Fibroblast of lung (primary cell): ENCODE results near the gene SPATS2L. TPM values are rescaled to one million over a fixed set of nuclear protein-coding genes. Genes with fewer than 3 reads are reported as not detected.

Source experiments
- DNase-seq, 2 donors: peaks; one replicate each; pipeline versions ENCODE4 v3.0.0 to v3.0.0-alpha.2; 2010; ENCODE audit warnings: low read depth in 2 of 2
- H2AFZ ChIP-seq: 2 replicates; pipeline ENCODE4 v1.5.1; 2012; ENCODE audit warnings: low read length, control low read depth, inconsistent platforms
- H3K27ac ChIP-seq: 2 replicates; pipeline ENCODE4 v1.5.1; 2011; ENCODE audit warnings: low read length, control low read depth; ENCODE audit not compliant: insufficient read depth
- H3K27me3 ChIP-seq: 2 replicates; pipeline ENCODE4 v1.5.1; 2011; ENCODE audit warnings: mild to moderate bottlenecking, low read length; ENCODE audit not compliant: control insufficient read depth, insufficient read depth
- H3K36me3 ChIP-seq: 2 replicates; pipeline ENCODE4 v1.5.1; 2011; ENCODE audit warnings: low read length; ENCODE audit not compliant: control insufficient read depth, insufficient read depth
- H3K4me1 ChIP-seq: 2 replicates; pipeline ENCODE4 v1.5.1; 2011; ENCODE audit warnings: low read length; ENCODE audit not compliant: control insufficient read depth, insufficient read depth; ENCODE audit errors: extremely low read depth
- H3K4me2 ChIP-seq: 2 replicates; pipeline ENCODE4 v1.5.1; 2011; ENCODE audit warnings: low read length, control low read depth; ENCODE audit not compliant: insufficient read depth; ENCODE audit errors: extremely low read depth
- H3K4me3 ChIP-seq, 4 experiments: fragments of 200-600 bp in 1 of 4; sonication (generic) in 1 of 4; replicated peaks in 1 of 4; 2 replicates each; pipeline ENCODE4 v1.5.1; 2011 to 2016; ENCODE audit warnings: low read length in 4 of 4, low read depth in 3 of 4, mild to moderate bottlenecking in 3 of 4, control low read depth in 2 of 4, inconsistent platforms in 1 of 4, mixed read lengths in 1 of 4; ENCODE audit not compliant: insufficient read depth in 1 of 4; ENCODE audit errors: control extremely low read depth in 1 of 4
- H3K79me2 ChIP-seq: 2 replicates; pipeline ENCODE4 v1.5.1; 2012; ENCODE audit warnings: mild to moderate bottlenecking, low read length, inconsistent platforms; ENCODE audit not compliant: control insufficient read depth, insufficient read depth
- H3K9ac ChIP-seq: 2 replicates; pipeline ENCODE4 v1.5.1; 2011; ENCODE audit warnings: mild to moderate bottlenecking, low read length, control low read depth; ENCODE audit not compliant: insufficient read depth
- H3K9me3 ChIP-seq: 2 replicates; pipeline ENCODE4 v1.5.1; 2012; ENCODE audit warnings: low read depth, low read length; ENCODE audit not compliant: control insufficient read depth, insufficient read depth
- H4K20me1 ChIP-seq: 2 replicates; pipeline ENCODE4 v1.5.1; 2011; ENCODE audit warnings: low read length; ENCODE audit not compliant: control insufficient read depth, insufficient read depth; ENCODE audit errors: extremely low read depth
- EZH2 ChIP-seq: IDR thresholded peaks from 2 replicates; pipeline ENCODE4 v1.5.1; 2012; ENCODE audit warnings: low read length, control low read depth, mild to moderate bottlenecking; ENCODE audit errors: missing control alignments
- polyA plus RNA-seq, 2 donors: library from polyadenylated mRNA; depleted of rRNA in 1 of 2; stranded (reverse) in 1 of 2; unstranded in 1 of 2; fragments of >200 nt; gene quantifications; 2 replicates each; pipeline ENCODE4 v1.2.1, GENCODE V29; 2011 to 2012; ENCODE audit warnings: missing spikeins in 1 of 2
- total RNA-seq: library from RNA; depleted of rRNA; stranded (reverse); fragments of >200 nt; gene quantifications from 2 replicates; pipeline ENCODE4 v1.2.1, GENCODE V29; 2014
- TF ChIP-seq, protein P1 (sequence below), 2 donors: IDR thresholded peaks in 1 of 2; conservative IDR thresholded peaks in 1 of 2; 1 replicate in 1 of 2; 2 replicates in 1 of 2; pipeline ENCODE4 v1.5.1; 2011 to 2012; ENCODE audit warnings: low read length in 2 of 2, control low read depth in 1 of 2, inconsistent platforms in 1 of 2, low read depth in 1 of 2, mild to moderate bottlenecking in 1 of 2

Gene SPATS2L
- total and polyA plus RNA-seq, 2 donors (not counting 1 experiment from before 2014, with no cell fraction given) = 73.8 to 291 TPM

DNA sequence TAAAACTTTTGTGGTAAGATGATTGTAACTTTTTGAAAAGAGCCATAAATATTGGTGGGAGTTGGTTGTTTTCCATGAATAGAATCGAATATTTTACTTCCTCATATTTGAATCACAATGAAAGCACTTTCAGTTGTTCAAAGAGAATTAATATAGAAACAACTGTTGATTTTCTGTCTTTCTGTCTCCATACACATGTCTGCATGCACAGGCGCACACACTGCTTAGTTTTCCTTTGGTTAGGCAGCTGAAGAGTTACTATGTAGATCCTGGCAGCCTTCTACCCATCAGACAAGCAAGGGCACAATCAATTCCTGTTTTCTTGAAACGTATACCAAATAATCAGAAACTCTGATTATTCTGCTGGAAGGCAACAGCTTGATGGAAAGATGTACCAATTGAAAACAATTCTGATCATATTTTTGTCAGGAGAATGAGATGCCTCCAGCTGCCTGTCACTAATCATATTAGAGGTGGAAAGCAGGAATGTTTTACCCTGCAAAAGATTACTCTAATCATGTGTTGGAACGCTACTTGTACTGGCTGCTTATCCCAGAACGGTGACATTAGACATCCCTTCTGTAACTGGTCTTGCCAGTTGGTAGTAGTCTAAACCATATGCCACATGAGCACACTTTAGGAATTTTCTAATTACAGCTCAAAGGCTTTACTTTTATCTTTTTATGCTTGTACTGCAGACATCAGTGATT is 24.0 kb downstream of the SPATS2L start:
- Histone ChIP-seq H2AFZ (no peak overlapping the region), H3K4me1 (no peaks in the 10 kb centered on the region), H3K27ac (no peak overlapping the region), H3K4me2 (no peak overlapping the region), H3K36me3 (no peaks in the 10 kb centered on the region), H4K20me1 (no peaks in the 10 kb centered on the region), H3K4me3 (no peak overlapping the region), H3K9me3 (no peaks in the 10 kb centered on the region), H3K9ac (no peak overlapping the region), H3K27me3 (no peaks in the 10 kb centered on the region), H3K79me2 (peaks cover 69% of the 10 kb centered on the region)
- DNase-seq = no peak
- TF ChIP-seq, protein P1, sequence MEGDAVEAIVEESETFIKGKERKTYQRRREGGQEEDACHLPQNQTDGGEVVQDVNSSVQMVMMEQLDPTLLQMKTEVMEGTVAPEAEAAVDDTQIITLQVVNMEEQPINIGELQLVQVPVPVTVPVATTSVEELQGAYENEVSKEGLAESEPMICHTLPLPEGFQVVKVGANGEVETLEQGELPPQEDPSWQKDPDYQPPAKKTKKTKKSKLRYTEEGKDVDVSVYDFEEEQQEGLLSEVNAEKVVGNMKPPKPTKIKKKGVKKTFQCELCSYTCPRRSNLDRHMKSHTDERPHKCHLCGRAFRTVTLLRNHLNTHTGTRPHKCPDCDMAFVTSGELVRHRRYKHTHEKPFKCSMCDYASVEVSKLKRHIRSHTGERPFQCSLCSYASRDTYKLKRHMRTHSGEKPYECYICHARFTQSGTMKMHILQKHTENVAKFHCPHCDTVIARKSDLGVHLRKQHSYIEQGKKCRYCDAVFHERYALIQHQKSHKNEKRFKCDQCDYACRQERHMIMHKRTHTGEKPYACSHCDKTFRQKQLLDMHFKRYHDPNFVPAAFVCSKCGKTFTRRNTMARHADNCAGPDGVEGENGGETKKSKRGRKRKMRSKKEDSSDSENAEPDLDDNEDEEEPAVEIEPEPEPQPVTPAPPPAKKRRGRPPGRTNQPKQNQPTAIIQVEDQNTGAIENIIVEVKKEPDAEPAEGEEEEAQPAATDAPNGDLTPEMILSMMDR (conservative IDR thresholded peaks at IDR 0.05 in 1 of 2, IDR thresholded peaks at IDR 0.05 in 1 of 2; ENCODE audit: low read depth in 1 of 2, low read length in 2 of 2) = no peak
- no peak for TF ChIP-seq EZH2

DNA sequence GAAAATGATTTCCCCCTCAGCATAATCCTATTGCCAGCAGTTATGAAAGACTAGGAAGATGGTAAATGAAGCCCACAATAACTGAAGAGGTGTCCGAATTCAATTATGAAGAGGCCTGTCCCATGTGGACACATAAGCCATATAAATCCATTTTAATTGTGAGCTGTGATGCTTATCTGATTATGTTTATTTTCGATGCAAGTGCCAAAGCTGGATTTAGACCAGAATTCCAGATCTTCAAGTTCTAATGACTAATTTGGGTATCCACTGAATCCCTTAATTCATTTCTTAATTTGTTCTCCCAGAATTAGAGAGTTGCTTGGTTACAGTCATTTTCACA is 24.5 kb downstream of the SPATS2L start:
- Histone ChIP-seq H3K79me2 (peaks cover 69% of the 10 kb centered on the region), H3K27ac (no peak overlapping the region)

DNA sequence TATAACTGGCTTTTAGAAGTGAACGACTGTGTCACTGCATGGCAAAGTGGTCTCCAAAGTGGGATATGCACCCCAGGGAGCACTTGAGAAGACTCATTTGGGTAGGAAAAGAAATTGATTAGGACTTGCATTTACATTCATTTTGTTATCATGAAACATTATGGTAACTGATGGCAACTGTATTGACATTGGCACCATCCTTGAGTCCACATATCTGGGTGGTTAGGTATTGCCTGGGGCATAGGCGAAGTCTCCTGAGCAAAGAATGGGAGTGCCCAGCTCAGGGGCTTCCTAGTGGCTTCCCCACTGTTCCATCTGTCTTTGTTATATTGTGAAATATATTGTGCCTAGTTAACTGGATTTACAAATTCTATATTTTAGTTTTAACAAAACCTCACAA is 29.2 kb downstream of the SPATS2L start:
- H3K79me2 ChIP-seq = peaks cover 70% of the 10 kb centered on the region
- H3K4me2 ChIP-seq = no peak overlapping the region
- H3K27me3 ChIP-seq = no peaks in the 10 kb centered on the region
- H3K4me3 ChIP-seq = no peak overlapping the region
- peaks cover 16% of the 10 kb centered on the region for H3K4me1 ChIP-seq
- H3K36me3 ChIP-seq = no peaks in the 10 kb centered on the region
- no peaks in the 10 kb centered on the region for H3K9me3 ChIP-seq
- peak in 1 of 2 donors; percentile 43 for DNase-seq
- peak overlapping the region; percentile 19 for H3K27ac ChIP-seq
- no peak overlapping the region for H2AFZ ChIP-seq
- no peak overlapping the region for H3K9ac ChIP-seq
- H4K20me1 ChIP-seq = no peaks in the 10 kb centered on the region
- TF ChIP-seq, protein P1 (conservative IDR thresholded peaks at IDR 0.05 in 1 of 2, IDR thresholded peaks at IDR 0.05 in 1 of 2; ENCODE audit: low read depth in 1 of 2, low read length in 2 of 2) = no peak
- no peak for TF ChIP-seq EZH2

More for the DNA sequence above, 24.5 kb downstream of the SPATS2L start:
- no peak for TF ChIP-seq EZH2
- TF ChIP-seq, protein P1 (conservative IDR thresholded peaks at IDR 0.05 in 1 of 2, IDR thresholded peaks at IDR 0.05 in 1 of 2; ENCODE audit: low read depth in 1 of 2, low read length in 2 of 2) = no peak
- Histone ChIP-seq H3K36me3 (no peaks in the 10 kb centered on the region), H3K4me1 (no peaks in the 10 kb centered on the region), H3K27me3 (no peaks in the 10 kb centered on the region), H4K20me1 (no peaks in the 10 kb centered on the region), H2AFZ (no peak overlapping the region), H3K9me3 (no peaks in the 10 kb centered on the region), H3K4me2 (no peak overlapping the region), H3K9ac (no peak overlapping the region), H3K4me3 (no peak overlapping the region)
- DNase-seq = no peak
